H9 (cell line): ENCODE data around the gene DPM1. TPM values are rescaled to one million over a fixed set of nuclear protein-coding genes. Genes with fewer than 3 reads are reported as not detected.
A peak's percentile ranks its signal among the peaks of the same experiment; 100 is the strongest.

Experiments used
- DNase-seq: peaks from one replicate; pipeline ENCODE4 v3.0.0-alpha.2; 2017
- H2AFZ ChIP-seq: one replicate; pipeline ENCODE4 v1.6.1; 2013; ENCODE audit warnings: mild to moderate bottlenecking, low read length, control low read depth, moderate library complexity
- H2AK5ac ChIP-seq: 2 replicates; pipeline ENCODE4 v1.6.1; 2013; ENCODE audit warnings: low read length, control low read depth, mixed read lengths; ENCODE audit not compliant: insufficient read length
- H2BK120ac ChIP-seq: one replicate; pipeline ENCODE4 v1.6.1; 2013; ENCODE audit warnings: low read depth, mild to moderate bottlenecking, low read length, control low read depth, inconsistent platforms; ENCODE audit not compliant: poor library complexity, severe bottlenecking
- H2BK12ac ChIP-seq: 2 replicates; pipeline ENCODE4 v1.6.1; 2013; ENCODE audit warnings: low read length, control low read depth, mixed read lengths, low read depth; ENCODE audit not compliant: insufficient read length
- H2BK15ac ChIP-seq: 2 replicates; pipeline ENCODE4 v1.6.1; 2013; ENCODE audit warnings: low read depth, low read length, control low read depth
- H2BK20ac ChIP-seq: one replicate; pipeline ENCODE4 v1.6.1; 2013; ENCODE audit warnings: low read depth, mild to moderate bottlenecking, low read length, control low read depth, inconsistent platforms; ENCODE audit not compliant: poor library complexity, severe bottlenecking
- H2BK5ac ChIP-seq: 2 replicates; pipeline ENCODE4 v1.6.1; 2013; ENCODE audit warnings: low read length, control low read depth, mixed read lengths; ENCODE audit not compliant: insufficient read length
- H3K14ac ChIP-seq: 2 replicates; pipeline ENCODE4 v1.6.1; 2013; ENCODE audit warnings: low read length, control low read depth; ENCODE audit not compliant: insufficient read depth
- H3K18ac ChIP-seq: 2 replicates; pipeline ENCODE4 v1.6.1; 2013; ENCODE audit warnings: low read depth, mild to moderate bottlenecking, mixed read lengths, low read length, control low read depth; ENCODE audit not compliant: insufficient read length
- H3K23ac ChIP-seq: 2 replicates; pipeline ENCODE4 v1.6.1; 2013; ENCODE audit warnings: low read length, control low read depth, mixed read lengths, low read depth; ENCODE audit not compliant: insufficient read length
- H3K23me2 ChIP-seq: 2 replicates; pipeline ENCODE4 v1.6.1; 2013; ENCODE audit warnings: low read depth, mild to moderate bottlenecking, mixed read lengths, low read length, control low read depth; ENCODE audit not compliant: insufficient read length, poor library complexity, severe bottlenecking
- H3K27ac ChIP-seq: 2 replicates; pipeline ENCODE4 v1.5.1; 2013; ENCODE audit warnings: low read length, control low read depth, mixed read lengths, low read depth; ENCODE audit not compliant: insufficient read length
- H3K27me3 ChIP-seq: 2 replicates; pipeline ENCODE4 v1.6.1; 2013; ENCODE audit warnings: low read length, control low read depth, inconsistent platforms; ENCODE audit not compliant: insufficient read depth
- H3K4ac ChIP-seq: 2 replicates; pipeline ENCODE4 v1.6.1; 2013; ENCODE audit warnings: low read depth, mild to moderate bottlenecking, control low read depth, inconsistent platforms, low read length, moderate library complexity
- H3K4me1 ChIP-seq: 2 replicates; pipeline ENCODE4 v1.6.1; 2013; ENCODE audit warnings: low read length, control low read depth, inconsistent platforms; ENCODE audit not compliant: insufficient read depth
- H3K4me2 ChIP-seq: 2 replicates; pipeline ENCODE4 v1.6.1; 2013; ENCODE audit warnings: low read length, control low read depth, mixed read lengths; ENCODE audit not compliant: insufficient read length, insufficient read depth
- H3K56ac ChIP-seq: 2 replicates; pipeline ENCODE4 v1.6.1; 2013; ENCODE audit warnings: low read depth, mild to moderate bottlenecking, mixed read lengths, low read length, control low read depth; ENCODE audit not compliant: insufficient read length
- H3K79me1 ChIP-seq: 2 replicates; pipeline ENCODE4 v1.6.1; 2013; ENCODE audit warnings: low read depth, mild to moderate bottlenecking, moderate library complexity, low read length, control low read depth, inconsistent platforms; ENCODE audit not compliant: insufficient read depth, poor library complexity, severe bottlenecking
- H3K79me2 ChIP-seq: 2 replicates; pipeline ENCODE4 v1.6.1; 2013; ENCODE audit warnings: low read length, control low read depth, inconsistent platforms; ENCODE audit not compliant: insufficient read depth
- H3K9ac ChIP-seq: 2 replicates; pipeline ENCODE4 v1.6.1; 2013; ENCODE audit warnings: low read length, control low read depth, mixed read lengths; ENCODE audit not compliant: insufficient read length; ENCODE audit errors: extremely low read depth
- H3K9me3 ChIP-seq: one replicate; pipeline ENCODE4 v1.6.1; 2013; ENCODE audit warnings: low read depth, low read length, inconsistent platforms; ENCODE audit not compliant: control insufficient read depth
- H3T11ph ChIP-seq: one replicate; pipeline ENCODE4 v1.6.1; 2013; ENCODE audit warnings: mild to moderate bottlenecking, low read length, control low read depth, inconsistent platforms
- H4K20me1 ChIP-seq: one replicate; pipeline ENCODE4 v1.6.1; 2013; ENCODE audit not compliant: control insufficient read depth, insufficient read length, insufficient read depth
- H4K5ac ChIP-seq: 2 replicates; pipeline ENCODE4 v1.6.1; 2013; ENCODE audit warnings: low read depth, mild to moderate bottlenecking, mixed read lengths, low read length, control low read depth; ENCODE audit not compliant: insufficient read length
- H4K8ac ChIP-seq: replicated peaks from 2 replicates; pipeline ENCODE4 v1.6.1; 2013; ENCODE audit warnings: low read length, control low read depth, mixed read lengths, low read depth; ENCODE audit not compliant: insufficient read length
- H4K91ac ChIP-seq: 2 replicates; pipeline ENCODE4 v1.6.1; 2013; ENCODE audit warnings: low read depth, mild to moderate bottlenecking, moderate library complexity, mixed read lengths, low read length, control low read depth; ENCODE audit not compliant: insufficient read length
- H3K27ac Mint-ChIP-seq, 3 experiments: 2 replicates in 2 of 3; 3 replicates in 1 of 3; pipeline ENCODE4 v1.8.0; 2020 to 2021; ENCODE audit warnings: mixed read lengths in 3 of 3, mild to moderate bottlenecking in 1 of 3, moderate library complexity in 1 of 3
- H3K27me3 Mint-ChIP-seq: 2 replicates; pipeline ENCODE4 v1.8.0; 2021; ENCODE audit warnings: low read depth, mild to moderate bottlenecking, moderate library complexity, mixed read lengths
- H3K36me3 Mint-ChIP-seq, 3 experiments: 2 replicates in 2 of 3; 3 replicates in 1 of 3; pipeline ENCODE4 v1.8.0; 2020 to 2021; ENCODE audit warnings: low read depth in 3 of 3, mixed read lengths in 3 of 3; ENCODE audit not compliant: insufficient read depth in 1 of 3
- H3K4me1 Mint-ChIP-seq, 2 experiments: 2 replicates each; pipeline ENCODE4 v1.8.0; 2020; ENCODE audit warnings: mixed read lengths in 2 of 2
- H3K4me3 Mint-ChIP-seq, 2 experiments: 2 replicates in 1 of 2; 3 replicates in 1 of 2; pipeline ENCODE4 v1.8.0; 2020 to 2021; ENCODE audit warnings: mild to moderate bottlenecking in 2 of 2, mixed read lengths in 2 of 2, moderate library complexity in 1 of 2
- H3K9me3 Mint-ChIP-seq, 2 experiments: 2 replicates in 1 of 2; 3 replicates in 1 of 2; pipeline ENCODE4 v1.8.0; 2020; ENCODE audit warnings: mild to moderate bottlenecking in 2 of 2, mixed read lengths in 2 of 2, moderate library complexity in 1 of 2
- WGBS: extraction: QIAGEN DNeasy Blood & Tissue Kit; methylation state at CpG from one replicate; pipeline ENCODE4 v1.1.7; 2013; ENCODE audit warnings: missing lambda C conversion rate, low lambda C conversion rate, mixed read lengths; ENCODE audit not compliant: insufficient read length; ENCODE audit errors: extremely low coverage; 5-methylcytosine and 5-hydroxymethylcytosine counted together
- long read RNA-seq: library from polyadenylated mRNA; unstranded; transcript quantifications from one replicate; pipeline ENCODE4 v2.0.0, GENCODE V29; 2020
- total RNA-seq: library from RNA; stranded (reverse); gene quantifications from 2 replicates; pipeline ENCODE4 v1.2.1, GENCODE V29; 2021
- TF ChIP-seq, protein P1 (sequence below): fragments of 200-600 bp; sonication (generic); conservative IDR thresholded peaks from 3 replicates; pipeline ENCODE4 v1.8.0; 2021; ENCODE audit warnings: antibody characterized with exemption, mild to moderate bottlenecking

DPM1 gene
- 64.0 TPM in 2 replicates for total RNA-seq
- long read RNA-seq, transcript DPM1-203 (9 exons, 1,075 nt): major isoform, 107 of 174 reads
- long read RNA-seq, transcript DPM1-202 (10 exons, 1,073 nt): minor isoform, 6 of 174 reads
- long read RNA-seq, transcript DPM1-201 (10 exons, 1,161 nt): minor isoform, 8 of 174 reads
- long read RNA-seq, partial matches to known transcripts: 0 of 174 reads
- long read RNA-seq, other reads (novel, unspliced or antisense): 53 of 174 reads

DNA sequence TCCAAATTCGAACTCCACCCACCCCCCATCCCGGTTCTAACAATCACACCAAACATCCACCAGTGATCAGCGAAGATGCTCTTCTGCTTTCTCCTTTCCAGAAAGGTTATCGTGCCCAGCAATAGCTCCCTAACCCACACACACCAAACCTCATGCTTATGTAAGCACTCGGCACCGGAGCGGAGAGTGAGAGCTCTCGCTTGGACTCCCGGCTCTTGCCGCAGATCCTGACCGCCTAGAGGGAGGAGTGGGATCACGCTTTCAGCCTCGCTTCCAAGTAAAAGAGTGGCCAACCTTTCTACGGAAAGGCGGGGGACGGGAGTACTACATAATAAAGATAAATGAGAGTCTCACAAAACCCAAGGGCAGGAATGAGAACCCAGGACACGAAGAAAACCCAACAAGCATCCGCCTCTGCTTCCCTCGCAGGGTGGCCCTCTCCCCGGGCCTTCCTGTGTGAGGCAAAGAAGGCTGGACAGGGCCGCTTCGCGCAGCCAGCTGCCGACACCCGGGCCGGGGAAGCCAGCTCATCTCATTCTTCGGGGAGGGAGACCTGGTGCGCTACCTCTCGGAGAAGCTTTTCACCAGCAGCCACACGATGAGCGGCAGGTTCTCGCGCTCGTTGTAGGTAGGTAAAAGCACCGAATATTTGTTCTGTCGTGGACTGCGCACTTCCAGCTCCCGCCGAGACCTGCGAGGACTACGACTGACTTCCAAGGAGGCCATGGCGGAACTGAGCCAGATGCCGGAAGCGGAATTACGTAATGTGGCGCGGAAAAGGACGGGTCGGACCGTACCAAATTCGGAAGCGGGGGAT, at the start of gene DPM1:
Gene DPM1 (minus strand): TSS at position 735 of the 817 bp plus-strand sequence. CDS start 9 bp downstream, at position 726.
- Histone ChIP-seq H3K23me2 (peaks cover 10% of the 10 kb centered on the region), H3K27me3 (no peaks in the 10 kb centered on the region), H2BK120ac (no peak within 1 kb of the TSS), H3K79me2 (peaks cover 28% of the 10 kb centered on the region), H2BK15ac (no peak within 1 kb of the TSS), H3K4ac (no peak within 1 kb of the TSS), H2BK5ac (peak within 1 kb of the TSS; percentile 69), H2BK20ac (no peak within 1 kb of the TSS), H3K18ac (peak within 1 kb of the TSS; percentile 83), H3K14ac (peak within 1 kb of the TSS; percentile 76), H4K20me1 (no peaks in the 10 kb centered on the region), H3K23ac (no peak within 1 kb of the TSS), H3K4me2 (peak within 1 kb of the TSS; percentile 94), H3K79me1 (peaks cover 4% of the 10 kb centered on the region), H4K91ac (no peak within 1 kb of the TSS), H2AK5ac (no peak within 1 kb of the TSS), H3K9ac (peak within 1 kb of the TSS; percentile 98), H3K9me3 (no peaks in the 10 kb centered on the region), H3T11ph (no peak within 1 kb of the TSS), H2AFZ (peak within 1 kb of the TSS; percentile 24), H3K4me1 (peaks cover 2% of the 10 kb centered on the region; the same call in 1 of the 2 replicates), H2BK12ac (no peak within 1 kb of the TSS), H3K27ac (no peak within 1 kb of the TSS), H4K5ac (no peak within 1 kb of the TSS), H3K56ac (no peak within 1 kb of the TSS), H4K8ac (no peak within 1 kb of the TSS)
- H3K4me3 Mint-ChIP-seq: peak within 1 kb of the TSS; percentile 88 to 95
- H3K9me3 Mint-ChIP-seq: no peaks in the 10 kb centered on the region; a peak in 1 of 5 replicates
- TF ChIP-seq, protein P1, sequence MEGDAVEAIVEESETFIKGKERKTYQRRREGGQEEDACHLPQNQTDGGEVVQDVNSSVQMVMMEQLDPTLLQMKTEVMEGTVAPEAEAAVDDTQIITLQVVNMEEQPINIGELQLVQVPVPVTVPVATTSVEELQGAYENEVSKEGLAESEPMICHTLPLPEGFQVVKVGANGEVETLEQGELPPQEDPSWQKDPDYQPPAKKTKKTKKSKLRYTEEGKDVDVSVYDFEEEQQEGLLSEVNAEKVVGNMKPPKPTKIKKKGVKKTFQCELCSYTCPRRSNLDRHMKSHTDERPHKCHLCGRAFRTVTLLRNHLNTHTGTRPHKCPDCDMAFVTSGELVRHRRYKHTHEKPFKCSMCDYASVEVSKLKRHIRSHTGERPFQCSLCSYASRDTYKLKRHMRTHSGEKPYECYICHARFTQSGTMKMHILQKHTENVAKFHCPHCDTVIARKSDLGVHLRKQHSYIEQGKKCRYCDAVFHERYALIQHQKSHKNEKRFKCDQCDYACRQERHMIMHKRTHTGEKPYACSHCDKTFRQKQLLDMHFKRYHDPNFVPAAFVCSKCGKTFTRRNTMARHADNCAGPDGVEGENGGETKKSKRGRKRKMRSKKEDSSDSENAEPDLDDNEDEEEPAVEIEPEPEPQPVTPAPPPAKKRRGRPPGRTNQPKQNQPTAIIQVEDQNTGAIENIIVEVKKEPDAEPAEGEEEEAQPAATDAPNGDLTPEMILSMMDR: no peak
- H3K27me3 Mint-ChIP-seq: no peaks in the 10 kb centered on the region
- peak within 1 kb of the TSS; percentile 99 to 100 (median 100) for H3K27ac Mint-ChIP-seq
- DNase-seq: peak; percentile 83
- peaks cover 17 to 31% of the 10 kb centered on the region in 2 experiments for H3K4me1 Mint-ChIP-seq
- WGBS: no CpG with 5 or more reads among the region's 52 CpGs
- H3K36me3 Mint-ChIP-seq: peaks cover 20 to 39% (median 37%) of the 10 kb centered on the region in 3 experiments; a peak in 6 of 7 replicates
